ENCODE results near the gene ANKUB1.

ANKUB1 gene

GRCh38 chr3:149816311-149816710 lies 24.0 kb upstream of the ANKUB1 start:
- H3K4me3 ChIP-seq (replicated peaks in 1 of 2; ENCODE audit: low read depth in 2 of 2, low read length in 2 of 2): no peak overlapping the region
- DNase-seq (ENCODE audit: low read depth in 2 of 2): no peak
- no peak for TF ChIP-seq CTCF (IDR thresholded peaks at IDR 0.05; ENCODE audit: low read depth, low read length)

GRCh38 chr3:149815728-149816127 lies 23.4 kb upstream of the ANKUB1 start:
- no peak overlapping the region for H3K4me3 ChIP-seq (replicated peaks in 1 of 2; ENCODE audit: low read depth in 2 of 2, low read length in 2 of 2)
- DNase-seq (ENCODE audit: low read depth in 2 of 2): no peak
- TF ChIP-seq CTCF (IDR thresholded peaks at IDR 0.05; ENCODE audit: low read depth, low read length): no peak

- DNase-seq (ENCODE audit: low read depth in 2 of 2): no peak
- TF ChIP-seq CTCF (IDR thresholded peaks at IDR 0.05; ENCODE audit: low read depth, low read length): no peak
- no peak overlapping the region for H3K4me3 ChIP-seq (replicated peaks in 1 of 2; ENCODE audit: low read depth in 2 of 2, low read length in 2 of 2)
Observed at GRCh38 chr3:149815321-149815720, 23.0 kb upstream of the ANKUB1 start.

GRCh38 chr3:149813367-149814281 lies 21.3 kb upstream of the ANKUB1 start:
- H3K4me3 ChIP-seq (replicated peaks in 1 of 2; ENCODE audit: low read depth in 2 of 2, low read length in 2 of 2): peak overlapping the region; percentile 80
- peak; percentile 38 to 52 for DNase-seq (ENCODE audit: low read depth in 2 of 2)
- no peak for TF ChIP-seq CTCF (IDR thresholded peaks at IDR 0.05; ENCODE audit: low read depth, low read length)

- no peak for TF ChIP-seq CTCF (IDR thresholded peaks at IDR 0.05; ENCODE audit: low read depth, low read length)
- peak within 1 kb of the TSS; percentile 80 for H3K4me3 ChIP-seq (replicated peaks in 1 of 2; ENCODE audit: low read depth in 2 of 2, low read length in 2 of 2)
- DNase-seq (ENCODE audit: low read depth in 2 of 2): peak; percentile 96
Observed at GRCh38 chr3:149812606-149813366, 20.4 kb upstream of the ANKUB1 start, which contains the start of gene RNF13. RNF13 (plus strand) TSS chr3:149813215; CDS start chr3:149846027, 32,812 bp downstream.

GRCh38 chr3:149812165-149812605 lies 19.8 kb upstream of the ANKUB1 start:
- H3K4me3 ChIP-seq (replicated peaks in 1 of 2; ENCODE audit: low read depth in 2 of 2, low read length in 2 of 2): peak overlapping the region; percentile 80
- no peak for TF ChIP-seq CTCF (IDR thresholded peaks at IDR 0.05; ENCODE audit: low read depth, low read length)
- no peak for DNase-seq (ENCODE audit: low read depth in 2 of 2)
